NCI-H748 (cell line): Measurements from ENCODE around the gene ANO9.
"Not testable (repeated sequence)": the region's sequence is repeated elsewhere in the genome, so short reads cannot be mapped to it uniquely, and the experiment has no call there.

Source experiments
- DNase-seq: peaks from one replicate; lab custom pipeline; 2025; ENCODE audit not compliant: unreplicated experiment; lab: John Stamatoyannopoulos, UW

Gene ANO9

DNA sequence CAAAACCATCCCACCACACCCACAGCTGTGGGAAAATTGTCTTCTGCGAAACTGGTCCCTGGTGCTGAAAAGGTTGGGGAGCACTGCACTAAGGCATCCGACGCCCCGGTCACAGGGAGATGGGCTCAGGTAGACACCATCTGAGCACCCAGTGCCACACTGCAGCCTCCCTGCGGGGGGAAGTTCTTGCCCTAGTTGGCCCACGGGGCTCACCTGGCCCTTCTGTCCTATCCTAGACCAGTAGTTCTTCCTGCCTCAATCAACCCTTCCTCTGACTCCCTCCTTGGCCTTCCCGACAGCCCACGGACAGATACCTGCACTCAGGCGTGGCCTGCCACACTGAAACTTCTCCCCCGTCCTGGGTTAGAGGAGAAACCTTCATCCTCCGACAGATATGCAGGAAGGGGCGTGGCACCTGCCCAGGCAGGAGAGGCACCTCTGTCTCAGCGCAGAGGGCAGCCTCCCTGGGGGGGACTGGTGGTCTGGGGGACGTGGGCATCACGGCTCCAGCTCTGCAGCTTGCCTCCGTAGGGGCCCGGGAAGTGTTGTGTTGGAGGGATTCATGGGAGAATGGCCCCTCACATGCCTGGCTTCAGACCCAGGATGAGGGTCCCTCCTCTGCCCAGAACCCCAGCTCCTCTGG lies 4.5 kb downstream of the ANO9 start:
- DNase-seq, result no peak

- not testable (repeated sequence) for DNase-seq
Measured at GRCh38 chr11:434999-435740, 6.6 kb downstream of the ANO9 start.

DNA sequence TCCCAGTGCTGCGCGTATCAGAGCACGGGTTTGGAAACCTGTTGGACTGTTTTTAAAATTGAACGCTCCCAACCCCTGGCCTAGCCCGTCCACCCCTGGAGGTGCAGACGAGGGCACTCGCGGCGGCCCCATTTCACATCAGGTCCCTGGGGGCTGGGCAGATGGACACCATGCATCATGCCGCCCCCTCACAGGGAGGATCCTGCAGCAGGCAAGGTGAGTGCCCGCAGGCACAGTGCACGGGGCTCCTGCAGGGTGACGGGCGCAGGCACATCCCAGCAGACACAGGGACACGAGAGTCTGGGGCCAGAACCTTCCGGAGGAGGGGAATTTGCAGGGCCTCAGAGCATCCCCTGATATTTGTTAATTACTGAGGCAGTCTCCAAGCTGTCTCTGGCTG lies 7.3 kb downstream of the ANO9 start:
- DNase-seq, result no peak

DNA sequence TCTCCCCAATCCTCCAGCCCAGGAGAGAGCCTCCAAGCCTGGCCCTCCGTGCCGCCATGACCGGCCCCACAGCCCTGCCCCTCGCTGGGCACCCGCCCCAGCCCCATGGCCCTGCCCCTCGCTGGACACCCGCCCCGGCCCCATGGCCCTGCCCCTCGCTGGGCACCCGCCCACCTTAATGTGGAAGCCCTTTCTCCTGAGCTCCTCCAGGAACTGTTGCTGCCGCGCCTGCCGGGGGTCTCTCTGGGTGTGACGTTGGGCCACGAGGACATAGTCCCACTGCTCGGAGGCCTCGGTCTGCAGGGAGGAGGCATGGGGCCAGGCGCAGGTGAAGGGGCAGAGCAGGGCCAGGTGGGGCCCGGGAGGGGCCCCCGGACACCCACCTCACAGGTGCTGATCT lies 8.2 kb downstream of the ANO9 start:
- DNase-seq, result no peak

DNA sequence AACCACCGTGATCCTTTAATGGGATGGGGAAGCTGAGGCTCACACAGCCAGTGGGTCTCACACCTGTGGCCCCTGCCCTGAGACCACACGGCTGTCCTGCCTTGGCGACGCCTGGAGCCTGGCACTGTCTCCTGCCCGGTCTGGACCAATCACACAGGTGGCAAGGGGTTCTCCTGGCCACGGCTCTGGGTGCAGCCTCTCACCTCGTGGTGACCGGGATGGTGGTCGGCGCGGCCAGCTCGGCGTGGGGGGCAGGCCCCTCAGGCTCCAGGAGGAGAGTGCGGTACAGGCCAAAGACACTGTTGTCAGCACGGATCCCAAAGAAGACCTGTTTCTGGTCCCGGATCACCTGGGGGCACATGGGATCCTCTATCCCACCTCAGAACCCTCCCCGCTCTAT lies 8.7 kb downstream of the ANO9 start:
- DNase-seq, result no peak

DNA sequence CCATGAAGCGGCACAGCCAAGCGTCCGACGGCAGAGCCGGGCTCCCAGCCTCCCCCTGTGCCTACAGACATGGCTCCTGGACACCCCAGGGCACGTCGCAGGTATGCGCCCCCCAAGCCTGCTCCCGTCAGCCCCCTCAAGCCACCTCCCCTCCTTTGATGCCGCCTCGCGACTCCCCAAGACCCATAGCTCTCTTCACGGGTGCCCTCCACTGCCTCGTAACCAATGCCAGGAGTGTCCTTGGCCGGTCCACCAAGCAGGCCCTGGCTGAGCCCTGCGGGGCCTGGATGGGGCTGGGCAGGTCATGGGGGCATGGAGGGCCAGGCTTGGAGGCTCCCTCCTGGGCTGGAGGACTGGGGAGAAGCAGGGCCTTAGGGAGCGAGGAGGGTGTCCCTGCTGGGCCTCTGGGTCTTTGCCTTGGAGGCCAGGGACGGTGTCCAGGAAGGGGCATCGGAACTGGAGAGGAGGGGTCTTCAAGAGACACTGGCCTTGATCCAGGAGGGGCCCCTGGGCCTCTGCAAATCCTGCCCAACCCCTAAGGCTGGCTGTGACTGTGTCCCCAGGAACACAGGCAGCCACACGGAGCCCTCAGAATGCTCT lies 9.2 kb downstream of the ANO9 start:
- no peak for DNase-seq

DNA sequence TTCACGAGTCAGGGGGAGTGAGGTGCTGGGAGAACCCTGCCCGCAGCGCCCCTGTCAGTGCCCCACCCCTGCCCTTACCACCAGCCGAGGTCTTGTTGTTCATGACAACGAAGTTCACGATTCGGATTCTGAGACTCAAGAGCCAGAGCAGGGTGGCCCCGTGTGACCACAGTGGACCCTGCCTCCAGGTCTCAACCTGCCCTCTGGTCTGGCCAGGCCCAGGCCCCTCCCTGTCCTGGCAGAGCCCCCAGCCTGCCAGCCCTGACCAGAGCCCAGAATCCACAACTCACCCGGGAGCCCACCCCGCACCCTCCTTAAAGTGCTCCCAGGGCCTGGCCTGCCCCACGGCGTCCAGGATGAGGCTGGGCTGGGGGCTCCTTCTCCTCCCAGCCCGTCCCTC lies 9.9 kb downstream of the ANO9 start:
- DNase-seq, result no peak

DNA sequence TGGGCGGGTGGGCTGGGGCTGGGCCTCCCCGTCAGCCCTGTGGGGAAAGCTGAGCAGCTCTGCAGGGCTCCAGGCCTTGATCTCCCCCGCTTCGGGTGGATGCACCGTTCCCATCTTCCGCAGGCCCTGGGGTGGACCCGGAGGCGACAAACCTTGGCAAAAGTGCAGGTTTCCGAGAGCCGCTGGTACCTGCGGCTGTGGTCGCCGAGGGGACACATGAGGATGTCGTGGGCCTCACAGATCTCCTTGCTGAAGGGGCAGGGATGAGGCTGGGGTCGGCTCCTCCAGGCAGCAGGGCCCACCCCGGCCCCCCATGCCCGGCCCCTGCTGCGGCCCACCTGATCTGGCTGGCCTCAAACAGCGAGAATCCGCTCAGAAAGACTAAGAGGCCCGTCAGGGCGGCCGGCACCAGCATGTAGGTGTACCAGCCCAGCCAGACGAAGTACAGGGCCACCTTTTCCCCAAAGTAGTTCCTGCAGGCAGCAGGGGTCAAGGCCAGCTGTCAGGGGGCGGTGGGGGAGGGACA lies 11.8 kb downstream of the ANO9 start:
- peak; percentile 14 for DNase-seq

GRCh38 chr11:429391-429790 lies 12.4 kb downstream of the ANO9 start:
- no peak for DNase-seq

DNA sequence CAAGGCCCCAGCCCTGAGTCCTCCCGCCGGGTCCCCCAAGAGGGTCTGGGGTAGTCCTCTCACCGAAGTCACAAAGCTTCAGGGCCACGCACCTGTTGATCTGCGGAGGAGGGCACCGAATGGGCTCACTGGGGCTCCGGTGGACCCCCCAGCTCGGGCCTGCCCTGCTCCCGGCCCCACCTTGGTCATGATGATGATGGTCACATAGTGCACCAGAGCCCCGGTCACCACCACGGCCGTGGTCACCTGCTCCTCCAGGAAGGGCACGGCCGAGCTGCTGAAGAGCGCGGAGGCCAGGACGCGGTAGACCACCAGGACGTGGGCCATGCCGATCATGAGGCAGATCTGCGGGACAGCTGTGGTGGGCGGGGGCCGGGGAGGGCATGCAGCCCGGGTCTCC lies 13.5 kb downstream of the ANO9 start:
- no peak for DNase-seq

GRCh38 chr11:426851-427250 lies 15.0 kb downstream of the ANO9 start:
- no peak for DNase-seq

DNA sequence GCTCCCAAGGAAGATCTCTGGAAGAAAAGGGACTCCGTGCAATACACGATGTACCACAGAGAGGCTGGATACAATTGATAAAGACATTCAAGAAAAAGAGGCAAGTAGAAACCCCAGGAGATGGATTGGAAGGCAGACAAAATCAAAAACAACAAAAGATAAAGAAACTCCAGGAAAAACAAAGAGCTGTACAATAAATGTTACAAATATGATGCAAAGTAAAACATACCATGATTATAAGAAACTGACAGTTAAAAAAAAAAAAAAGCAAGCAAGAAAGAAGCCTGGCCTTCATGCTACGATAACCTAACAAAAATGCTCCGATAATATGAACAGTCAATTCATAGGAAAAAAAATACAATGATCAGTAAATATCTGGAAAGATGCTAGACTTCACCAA lies 16.5 kb downstream of the ANO9 start:
- DNase-seq, result no peak

- DNase-seq, result not testable (repeated sequence)
Measured at GRCh38 chr11:424766-425165, 17.0 kb downstream of the ANO9 start.

DNA sequence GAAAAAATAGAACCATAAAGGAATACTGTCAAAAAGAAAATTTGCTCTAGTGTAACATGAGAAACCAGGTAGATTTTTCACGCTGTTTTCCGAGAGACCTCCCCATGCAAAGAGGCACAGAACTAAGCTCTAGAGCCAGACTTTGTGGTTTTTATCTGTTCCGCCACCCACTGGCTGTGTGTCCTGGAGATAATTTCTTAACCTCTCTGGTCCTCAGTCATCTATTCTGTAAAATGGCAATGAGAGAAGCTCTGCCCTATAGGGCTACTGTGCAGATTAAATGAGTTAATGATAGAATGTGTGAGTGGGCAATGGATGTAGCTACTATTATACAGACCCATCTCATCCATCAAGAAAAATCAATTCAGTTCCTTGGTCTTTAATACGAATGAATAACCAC lies 17.6 kb downstream of the ANO9 start:
- DNase-seq, result no peak

DNA sequence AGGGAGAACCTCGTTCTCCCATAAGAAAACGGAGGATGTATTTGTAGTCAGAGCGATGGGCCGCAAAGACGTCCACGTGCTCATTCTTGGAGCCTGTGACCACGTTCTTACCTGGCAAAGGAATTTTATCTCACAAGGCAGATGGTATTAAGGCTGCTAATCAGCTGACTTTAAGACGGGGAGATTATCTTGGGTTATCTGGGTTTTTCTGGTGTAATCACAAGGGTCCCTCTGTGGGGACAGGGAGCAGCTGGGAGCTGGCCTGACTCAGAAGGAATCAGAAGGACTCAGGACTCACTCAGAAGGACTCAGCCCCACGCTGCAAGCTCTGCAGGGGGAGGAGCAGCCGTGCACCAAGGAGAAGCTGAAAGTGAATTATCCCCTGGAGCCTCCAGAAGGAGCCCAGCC lies 19.6 kb downstream of the ANO9 start:
- no peak for DNase-seq

DNA sequence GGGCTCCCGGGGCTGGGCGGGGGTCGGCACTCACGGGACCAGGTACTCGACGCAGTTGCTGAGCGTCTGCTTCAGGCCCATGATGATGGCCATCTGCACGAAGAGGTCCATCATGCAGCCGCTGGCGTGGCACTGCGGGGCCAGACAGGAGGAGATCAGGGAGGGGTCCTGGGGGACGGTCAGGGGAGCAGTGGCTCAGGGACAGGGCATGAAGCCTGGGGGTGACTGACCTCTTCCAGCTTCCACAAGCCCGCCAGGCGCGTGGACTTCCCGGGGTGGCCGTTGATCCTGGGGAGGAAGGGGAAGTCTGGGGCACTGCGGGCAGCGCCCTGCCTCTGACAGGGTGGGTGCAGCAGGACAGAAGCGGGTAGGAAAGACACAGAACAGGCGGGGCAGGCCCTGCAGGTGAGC lies 20.9 kb downstream of the ANO9 start:
- DNase-seq, result no peak

- no peak for DNase-seq
Measured at GRCh38 chr11:420054-420910, 21.5 kb downstream of the ANO9 start.

- DNase-seq, result no peak
Measured at GRCh38 chr11:419248-420005, 22.4 kb downstream of the ANO9 start.

GRCh38 chr11:418343-419247 lies 23.2 kb downstream of the ANO9 start:
- DNase-seq, result no peak
